Activated CD4-positive, alpha-beta T cell treated with anti-CD3 and anti-CD28 coated beads, Interleukin-2, amount 10 ng/mL, durations not matched to agents 24 days and 14 days (primary cell): ENCODE measurements around the gene MYO9A. TPM values are rescaled to one million over a fixed set of nuclear protein-coding genes. Genes with fewer than 3 reads are reported as not detected.

Source experiments
- DNase-seq: peaks from one replicate; pipeline ENCODE4 v3.0.0; 2022
- H3K27ac Mint-ChIP-seq: one replicate; pipeline ENCODE4 v1.8.0; 2022; ENCODE audit warnings: mild to moderate bottlenecking, mixed read lengths
- H3K27me3 Mint-ChIP-seq: one replicate; pipeline ENCODE4 v1.8.0; 2022; ENCODE audit warnings: mixed read lengths
- H3K36me3 Mint-ChIP-seq: one replicate; pipeline ENCODE4 v1.8.0; 2022; ENCODE audit warnings: low read depth, mild to moderate bottlenecking, mixed read lengths
- H3K4me1 Mint-ChIP-seq: one replicate; pipeline ENCODE4 v1.8.0; 2021; ENCODE audit warnings: mixed read lengths
- H3K4me3 Mint-ChIP-seq: one replicate; pipeline ENCODE4 v1.8.0; 2022; ENCODE audit warnings: mild to moderate bottlenecking, moderate library complexity, mixed read lengths
- H3K9me3 Mint-ChIP-seq: one replicate; pipeline ENCODE4 v1.8.0; 2021; ENCODE audit warnings: mixed read lengths
- intact Hi-C: fragments of 100-400 bp; cut with micrococcal nuclease; formaldehyde crosslinking; loops from one replicate; pipeline ENCODE4 v1.15.1; 2023
- total RNA-seq: library from RNA; stranded (reverse); gene quantifications from 2 replicates; pipeline ENCODE4 v1.2.3, GENCODE V29; 2022

Gene MYO9A
- total RNA-seq, 1 donor from 2014 or later, result 19.4 TPM

DNA sequence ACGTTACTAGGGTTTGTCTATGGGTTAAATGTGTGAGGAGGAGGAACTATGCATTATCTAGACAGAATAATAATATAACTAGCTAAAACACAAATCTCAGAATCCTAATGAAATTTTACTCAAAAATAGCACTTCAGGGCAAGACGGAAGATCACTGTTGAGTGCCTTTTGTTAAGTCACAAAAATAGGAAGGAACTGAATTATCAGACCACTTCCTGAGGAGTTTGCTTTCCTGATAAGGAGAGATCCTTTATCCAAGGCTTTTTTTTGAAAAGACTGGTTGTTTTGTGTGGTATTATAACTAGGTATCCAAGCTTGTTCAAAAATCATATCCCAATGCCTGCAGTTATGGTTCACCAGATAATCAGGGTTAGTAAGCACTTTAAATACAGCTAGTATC lies 273.0 kb downstream of the MYO9A start:
- Mint-ChIP-seq H3K27ac (no peak overlapping the region), H3K4me1 (no peaks in the 10 kb centered on the region), H3K27me3 (no peaks in the 10 kb centered on the region), H3K4me3 (no peak overlapping the region), H3K9me3 (no peaks in the 10 kb centered on the region), H3K36me3 (peaks cover 5% of the 10 kb centered on the region)
- intact Hi-C loops, result no loop called here
- no peak for DNase-seq

DNA sequence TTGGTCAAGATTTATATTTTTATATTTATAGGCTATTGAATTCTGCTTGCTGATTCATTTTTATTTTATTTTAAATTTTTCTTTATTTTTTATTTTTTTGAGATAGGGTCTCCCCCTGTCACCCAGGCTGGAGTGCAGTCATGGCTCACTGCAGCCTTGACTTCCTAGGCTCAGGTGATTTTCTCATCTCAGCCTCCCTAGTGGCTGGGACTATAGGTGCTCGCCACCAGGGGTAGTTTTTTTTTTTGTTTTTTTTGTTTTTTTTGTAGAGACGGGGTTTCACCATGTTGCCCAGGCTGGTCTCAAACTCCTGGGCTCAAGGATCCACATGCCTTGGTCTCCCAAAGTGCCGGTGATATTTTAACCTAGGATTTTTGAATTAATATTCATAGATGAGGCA lies 276.4 kb downstream of the MYO9A start:
- DNase-seq, result no peak
- intact Hi-C loops, result no loop called here
- Mint-ChIP-seq H3K27me3 (no peaks in the 10 kb centered on the region), H3K36me3 (no peaks in the 10 kb centered on the region), H3K9me3 (no peaks in the 10 kb centered on the region), H3K4me1 (no peaks in the 10 kb centered on the region), H3K27ac (no peak overlapping the region), H3K4me3 (no peak overlapping the region)

DNA sequence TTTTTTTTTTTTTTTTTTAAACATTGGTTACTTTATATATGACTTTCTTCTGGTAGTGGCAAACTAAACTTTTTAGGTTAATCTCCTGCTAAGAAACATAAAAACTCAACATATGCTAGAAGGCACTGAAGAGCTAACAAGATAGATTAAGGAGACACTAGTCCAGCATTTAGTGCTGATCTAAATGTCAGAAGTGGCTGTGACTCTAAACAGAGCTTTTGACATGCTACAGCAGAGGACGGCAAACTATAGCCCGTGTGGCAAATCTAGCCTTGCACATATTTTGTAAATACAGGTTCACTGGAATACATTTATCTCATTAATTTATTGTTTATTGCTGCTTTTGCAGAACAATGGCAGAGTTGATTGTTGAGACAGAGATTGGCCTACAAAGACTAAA lies 287.0 kb downstream of the MYO9A start:
- intact Hi-C loops, result no loop called here
- Mint-ChIP-seq H3K9me3 (no peaks in the 10 kb centered on the region), H3K27me3 (no peaks in the 10 kb centered on the region), H3K27ac (no peak overlapping the region), H3K4me3 (no peak overlapping the region), H3K36me3 (peaks cover 22% of the 10 kb centered on the region), H3K4me1 (peaks cover 3% of the 10 kb centered on the region)
- no peak for DNase-seq

DNA sequence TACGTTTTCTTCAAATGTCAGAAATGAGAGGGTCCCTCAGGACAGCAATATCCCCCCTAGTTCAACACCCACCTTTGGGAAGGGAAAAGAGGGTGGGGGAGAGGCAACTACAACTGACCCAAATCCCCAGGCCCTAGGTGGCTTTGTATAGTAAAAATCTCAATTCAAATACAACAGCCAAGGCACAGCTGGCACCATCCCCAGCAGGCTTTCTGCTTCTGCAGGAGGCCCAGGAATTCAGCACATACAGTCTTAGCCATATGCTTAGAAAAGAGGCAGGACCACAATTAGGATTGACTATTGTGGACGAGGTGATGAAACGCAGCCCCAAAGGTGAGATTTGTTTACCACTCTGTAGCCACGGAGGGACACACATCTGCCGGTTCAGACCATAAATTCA lies 291.8 kb downstream of the MYO9A start:
- H3K36me3 Mint-ChIP-seq, result peaks cover 28% of the 10 kb centered on the region
- peaks cover 3% of the 10 kb centered on the region for H3K4me1 Mint-ChIP-seq

DNA sequence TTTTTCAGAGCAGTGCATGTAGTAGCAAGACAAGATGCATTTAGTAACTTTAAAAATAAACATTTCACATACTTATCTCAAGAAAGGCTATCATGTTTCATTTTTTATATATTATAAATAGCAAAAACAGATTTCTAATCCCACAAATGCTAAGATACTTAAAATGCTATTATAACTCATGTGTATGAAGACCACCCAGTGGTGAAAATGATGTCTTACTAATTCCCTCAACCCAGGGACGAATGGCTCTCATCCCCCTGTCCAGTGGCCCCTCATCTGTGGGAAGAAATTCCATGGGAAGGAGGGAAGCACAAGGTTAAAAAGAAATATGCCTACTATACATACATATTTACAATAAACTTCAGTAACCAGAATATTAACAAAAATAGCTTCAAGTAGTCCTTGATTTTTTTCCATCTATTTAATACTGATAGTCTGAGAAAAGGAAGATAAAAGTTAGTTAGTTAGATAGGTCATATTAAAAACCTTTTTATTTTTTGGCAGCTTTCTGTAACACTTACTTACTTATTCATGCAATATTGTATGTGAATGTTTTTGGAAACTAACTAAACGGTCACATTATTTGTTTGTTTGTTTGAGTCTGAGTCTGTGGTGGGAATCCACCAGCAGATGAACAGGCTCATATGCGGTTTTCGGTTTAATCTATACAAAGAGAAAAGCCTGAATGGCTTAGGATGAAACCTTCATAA lies 292.8 kb downstream of the MYO9A start:
- Mint-ChIP-seq H3K36me3 (peaks cover 28% of the 10 kb centered on the region), H3K27me3 (no peaks in the 10 kb centered on the region), H3K4me3 (no peak overlapping the region), H3K27ac (no peak overlapping the region), H3K4me1 (peaks cover 3% of the 10 kb centered on the region), H3K9me3 (peaks cover 19% of the 10 kb centered on the region)
- intact Hi-C loops, result no loop called here
- DNase-seq, result no peak

More for the DNA sequence above, 291.8 kb downstream of the MYO9A start:
- no peak for DNase-seq
- Mint-ChIP-seq H3K27me3 (no peaks in the 10 kb centered on the region), H3K9me3 (peaks cover 12% of the 10 kb centered on the region), H3K27ac (no peak overlapping the region), H3K4me3 (no peak overlapping the region)
- intact Hi-C loops, result no loop called here

DNA sequence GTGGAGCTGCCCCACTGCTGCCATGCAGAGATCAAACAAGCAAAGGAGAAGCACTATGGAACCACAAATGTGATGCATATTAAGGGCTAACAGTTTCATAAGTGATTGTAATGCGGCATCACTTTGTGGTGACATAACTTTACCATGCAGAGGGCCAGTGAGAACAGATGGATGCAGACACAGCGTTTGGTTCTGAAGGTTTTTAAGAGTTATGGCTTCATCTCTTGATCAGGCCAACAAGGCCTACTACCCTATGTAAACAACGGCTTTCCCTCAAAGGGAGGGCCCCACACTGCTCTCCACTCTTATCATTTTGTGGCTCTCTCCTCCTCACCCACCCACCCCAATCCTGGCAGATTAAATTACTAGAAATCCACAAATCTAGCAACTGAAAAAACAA lies 294.1 kb downstream of the MYO9A start:
- no peak overlapping the region for H3K27ac Mint-ChIP-seq
- H3K27me3 Mint-ChIP-seq, result no peaks in the 10 kb centered on the region
- peaks cover 22% of the 10 kb centered on the region for H3K9me3 Mint-ChIP-seq
- peaks cover 3% of the 10 kb centered on the region for H3K4me1 Mint-ChIP-seq
- intact Hi-C loops, result no loop called here
- peaks cover 23% of the 10 kb centered on the region for H3K36me3 Mint-ChIP-seq
- DNase-seq, result no peak
- no peak overlapping the region for H3K4me3 Mint-ChIP-seq

DNA sequence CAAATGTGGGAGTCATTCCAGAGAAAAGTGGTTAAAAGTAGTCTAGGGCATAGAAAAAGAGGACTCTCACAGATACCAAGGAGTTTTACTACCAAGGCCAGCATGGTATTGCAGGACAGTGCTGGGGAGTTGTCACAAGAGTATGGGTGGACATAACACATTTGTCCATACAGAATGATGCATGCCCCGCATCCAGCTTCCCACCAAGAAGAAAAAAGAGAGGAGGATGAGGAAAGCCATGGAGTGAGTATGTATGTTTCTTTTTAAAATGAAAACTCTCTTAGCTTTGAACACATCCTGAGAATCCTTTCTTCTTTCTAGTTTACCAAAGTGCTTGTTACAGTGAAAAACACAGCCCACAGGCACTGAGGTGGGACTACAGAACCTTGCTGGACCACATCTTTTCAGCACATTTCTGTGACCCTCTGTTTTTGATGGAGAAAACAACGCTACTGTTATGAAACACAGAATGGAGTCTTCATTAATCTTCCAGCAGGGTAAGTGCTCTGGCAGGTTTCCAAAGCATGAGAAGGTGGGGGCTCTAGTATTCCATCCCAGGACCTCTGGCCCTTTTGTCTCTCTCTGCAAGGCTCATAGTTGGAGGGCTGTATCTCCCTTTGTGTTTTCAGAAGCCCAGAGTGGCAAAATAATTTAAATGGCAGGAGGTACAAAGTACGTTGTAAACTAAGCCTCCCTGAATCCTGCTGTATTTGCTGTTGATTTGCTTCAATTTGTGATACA lies 294.9 kb downstream of the MYO9A start:
- peaks cover 2% of the 10 kb centered on the region for H3K4me1 Mint-ChIP-seq
- intact Hi-C loops, result no loop called here
- no peak overlapping the region for H3K27ac Mint-ChIP-seq
- H3K27me3 Mint-ChIP-seq, result no peaks in the 10 kb centered on the region
- no peak for DNase-seq
- H3K4me3 Mint-ChIP-seq, result no peak overlapping the region
- H3K36me3 Mint-ChIP-seq, result peaks cover 21% of the 10 kb centered on the region
- peaks cover 22% of the 10 kb centered on the region for H3K9me3 Mint-ChIP-seq

DNA sequence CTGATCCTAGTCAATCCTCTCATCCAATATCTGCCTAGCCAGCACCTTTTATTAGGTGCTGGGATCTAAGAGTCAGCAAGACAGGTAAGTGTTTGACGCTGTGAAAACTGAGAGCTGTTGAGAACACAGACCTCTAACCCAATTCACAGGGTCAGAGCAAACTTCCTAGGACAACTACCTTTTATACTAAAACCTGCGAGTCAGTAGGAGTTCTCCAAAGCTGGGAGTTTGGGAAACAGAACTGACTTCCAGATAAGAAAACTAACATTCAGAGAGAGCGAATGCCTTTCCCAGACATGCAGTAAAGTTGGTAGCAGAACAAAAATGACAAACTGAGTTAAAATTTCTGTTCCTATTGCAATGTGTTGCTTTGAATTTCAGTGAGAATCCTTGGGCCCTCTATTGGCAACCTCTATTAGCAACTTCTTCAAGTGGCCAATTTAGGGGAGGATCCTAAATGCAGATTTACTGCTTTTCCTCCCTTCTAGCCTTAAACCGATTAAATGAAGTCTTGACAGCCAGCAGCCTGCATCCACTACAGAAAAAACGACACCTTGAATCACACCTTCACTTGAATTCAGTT lies 296.3 kb downstream of the MYO9A start:
- Mint-ChIP-seq H3K36me3 (peaks cover 9% of the 10 kb centered on the region), H3K4me1 (no peaks in the 10 kb centered on the region), H3K4me3 (no peak overlapping the region), H3K27me3 (no peaks in the 10 kb centered on the region), H3K9me3 (peaks cover 22% of the 10 kb centered on the region), H3K27ac (no peak overlapping the region)
- no peak for DNase-seq
- intact Hi-C loops, result no loop called here

DNA sequence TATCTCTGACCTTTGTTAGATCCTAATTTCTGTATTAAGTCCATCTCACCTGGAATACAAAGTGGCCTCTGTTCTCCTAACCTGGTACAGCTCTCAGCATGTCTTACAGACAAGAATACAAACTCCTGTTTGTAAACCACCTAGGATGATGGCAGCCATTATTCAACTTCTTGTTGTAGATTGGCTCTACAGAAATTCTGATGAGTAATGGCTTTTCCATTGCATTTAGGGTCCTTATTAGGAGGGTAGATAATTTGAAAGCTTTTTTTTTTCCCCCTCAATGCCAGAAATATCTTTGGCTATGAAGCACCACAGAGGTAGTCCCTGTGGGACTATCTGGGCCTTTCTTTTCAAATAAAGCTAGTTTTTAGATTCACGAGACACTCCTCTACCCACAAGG lies 297.8 kb downstream of the MYO9A start:
- Mint-ChIP-seq H3K9me3 (peaks cover 22% of the 10 kb centered on the region), H3K4me1 (no peaks in the 10 kb centered on the region), H3K4me3 (no peak overlapping the region), H3K27me3 (no peaks in the 10 kb centered on the region), H3K27ac (no peak overlapping the region), H3K36me3 (peaks cover 6% of the 10 kb centered on the region)
- no peak for DNase-seq
- intact Hi-C loops, result no loop called here

DNA sequence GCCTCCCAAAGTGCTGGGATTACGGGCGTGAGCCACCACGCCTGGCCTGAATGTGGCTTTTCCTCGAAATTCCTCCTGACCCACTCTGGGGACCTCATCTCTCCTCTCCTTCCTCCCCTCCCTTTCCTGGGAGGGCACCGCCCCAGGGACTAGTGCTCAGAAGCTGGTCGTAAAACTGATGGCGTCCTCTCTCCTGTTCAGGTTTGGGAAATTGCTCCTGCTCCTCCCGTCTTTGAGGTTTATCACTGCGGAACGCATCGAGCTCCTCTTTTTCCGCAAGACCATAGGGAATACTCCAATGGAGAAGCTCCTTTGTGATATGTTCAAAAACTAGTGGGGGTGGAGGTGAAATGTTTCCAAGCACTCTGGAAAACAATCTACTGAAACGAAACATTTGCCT lies 300.6 kb downstream of the MYO9A start:
- Mint-ChIP-seq H3K4me3 (no peak overlapping the region), H3K27ac (no peak overlapping the region), H3K27me3 (no peaks in the 10 kb centered on the region), H3K4me1 (no peaks in the 10 kb centered on the region), H3K36me3 (no peaks in the 10 kb centered on the region), H3K9me3 (peaks cover 14% of the 10 kb centered on the region)
- intact Hi-C loops, result no loop called here
- DNase-seq, result no peak

DNA sequence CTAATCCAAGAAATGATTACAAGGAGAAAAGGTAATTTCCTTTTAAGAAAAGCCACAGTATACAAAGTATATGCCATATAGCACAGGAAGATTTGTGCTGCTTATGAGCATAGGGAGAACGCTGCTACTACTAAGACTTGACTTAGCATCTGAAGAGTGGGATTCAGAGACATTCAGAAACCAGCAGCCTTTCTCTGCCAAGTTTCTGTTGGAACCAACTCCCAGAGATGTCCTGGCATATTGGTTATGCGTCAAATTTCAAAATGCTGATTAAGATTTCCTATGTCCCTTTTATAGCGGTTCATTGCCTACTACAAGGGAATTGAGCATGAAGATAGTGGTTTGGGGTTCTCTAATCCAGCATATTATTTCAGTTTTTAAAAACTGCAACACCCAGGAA lies 302.6 kb downstream of the MYO9A start:
- intact Hi-C loops, result no loop called here
- H3K36me3 Mint-ChIP-seq, result no peaks in the 10 kb centered on the region
- peaks cover 3% of the 10 kb centered on the region for H3K9me3 Mint-ChIP-seq
- no peak overlapping the region for H3K4me3 Mint-ChIP-seq
- no peaks in the 10 kb centered on the region for H3K4me1 Mint-ChIP-seq
- H3K27ac Mint-ChIP-seq, result no peak overlapping the region
- peak; percentile 28 for DNase-seq
- H3K27me3 Mint-ChIP-seq, result no peaks in the 10 kb centered on the region

DNA sequence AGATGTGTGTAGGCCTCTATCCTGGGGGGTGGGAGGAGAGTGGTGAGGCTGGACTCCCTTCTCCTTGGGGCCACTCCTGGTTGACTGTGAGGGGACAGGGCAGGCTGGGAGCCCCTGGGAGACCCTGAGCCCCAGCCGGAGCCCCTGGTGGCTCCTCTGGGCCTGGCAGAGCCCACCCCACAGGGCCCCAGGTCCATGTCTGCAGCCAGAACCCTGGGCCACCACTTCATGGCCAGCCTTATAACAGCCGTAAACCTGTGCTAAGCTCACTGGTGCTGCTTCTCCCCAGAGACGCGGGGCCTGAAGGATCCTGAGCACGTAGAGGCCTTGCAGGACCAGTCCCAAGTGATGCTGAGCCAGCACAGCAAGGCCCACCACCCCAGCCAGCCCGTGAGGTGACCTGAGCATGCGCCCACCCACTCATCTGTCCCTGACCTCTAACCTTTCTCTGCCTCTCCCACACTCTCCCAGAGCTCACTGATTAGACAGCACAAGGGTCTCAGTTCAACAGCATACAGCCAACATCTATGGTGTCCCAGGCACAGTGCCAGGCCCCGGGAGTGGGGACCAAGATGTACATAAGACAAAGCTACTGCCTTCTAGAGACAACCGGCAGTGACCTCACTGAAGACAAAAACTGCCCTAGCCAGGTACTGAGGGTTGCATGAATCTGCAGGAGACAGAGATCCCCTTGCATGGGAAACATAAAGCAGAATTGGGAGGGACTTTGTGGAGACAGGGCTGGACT lies 304.1 kb downstream of the MYO9A start:
- intact Hi-C loops, result no loop called here
- H3K27ac Mint-ChIP-seq, result no peak overlapping the region
- H3K27me3 Mint-ChIP-seq, result no peaks in the 10 kb centered on the region
- peak; percentile 44 for DNase-seq
- H3K9me3 Mint-ChIP-seq, result no peaks in the 10 kb centered on the region
- no peak overlapping the region for H3K4me3 Mint-ChIP-seq
- H3K36me3 Mint-ChIP-seq, result no peaks in the 10 kb centered on the region
- no peaks in the 10 kb centered on the region for H3K4me1 Mint-ChIP-seq

DNA sequence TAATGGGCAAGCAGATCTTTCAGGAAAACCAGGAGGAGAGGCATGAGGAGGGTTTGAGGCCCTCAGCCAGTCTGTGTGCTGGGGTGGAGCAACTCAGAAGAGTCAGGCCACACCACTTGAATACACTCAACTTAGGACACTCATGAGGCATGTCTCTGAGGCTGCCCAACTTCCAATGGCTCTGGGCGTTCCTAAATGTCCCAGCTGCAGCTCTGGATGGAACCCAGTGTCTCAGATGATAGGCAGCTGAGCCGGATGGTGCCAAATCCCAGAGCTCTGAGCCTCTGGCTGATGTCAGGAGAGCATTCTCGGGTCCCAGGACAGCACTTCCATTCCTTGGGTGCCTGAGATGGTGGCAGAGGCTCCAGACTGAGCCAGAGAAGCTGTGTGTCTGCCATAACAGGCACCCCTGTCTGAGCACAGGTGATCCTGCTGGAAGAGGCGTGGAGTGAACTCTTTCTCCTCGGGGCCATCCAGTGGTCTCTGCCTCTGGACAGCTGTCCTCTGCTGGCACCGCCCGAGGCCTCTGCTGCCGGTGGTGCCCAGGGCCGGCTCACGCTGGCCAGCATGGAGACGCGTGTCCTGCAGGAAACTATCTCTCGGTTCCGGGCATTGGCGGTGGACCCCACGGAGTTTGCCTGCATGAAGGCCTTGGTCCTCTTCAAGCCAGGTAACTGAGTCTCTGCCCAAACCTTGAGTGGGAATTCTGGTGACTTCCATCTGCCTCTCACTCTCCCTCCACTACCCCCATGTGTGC lies 304.8 kb downstream of the MYO9A start:
- H3K9me3 Mint-ChIP-seq, result no peaks in the 10 kb centered on the region
- H3K4me3 Mint-ChIP-seq, result no peak overlapping the region
- intact Hi-C loops, result no loop called here
- H3K36me3 Mint-ChIP-seq, result no peaks in the 10 kb centered on the region
- peak; percentile 50 for DNase-seq
- no peak overlapping the region for H3K27ac Mint-ChIP-seq
- no peaks in the 10 kb centered on the region for H3K27me3 Mint-ChIP-seq
- no peaks in the 10 kb centered on the region for H3K4me1 Mint-ChIP-seq
